ENCODE results near the gene PTPRD.

The PTPRD gene

GRCh38 chr9:8576741-8577140, 2036.1 kb downstream of the PTPRD start:
- DNase-seq (ENCODE audit: low read depth), result no peak

- DNase-seq (ENCODE audit: low read depth), result no peak
Measured at GRCh38 chr9:8574846-8575245, 2038.0 kb downstream of the PTPRD start.

GRCh38 chr9:8572209-8572608, 2040.6 kb downstream of the PTPRD start:
- DNase-seq (ENCODE audit: low read depth), result no peak

GRCh38 chr9:8571643-8572042, 2041.2 kb downstream of the PTPRD start:
- DNase-seq (ENCODE audit: low read depth), result no peak

- DNase-seq (ENCODE audit: low read depth), result no peak
Measured at GRCh38 chr9:8570776-8571175, 2042.0 kb downstream of the PTPRD start.

- DNase-seq (ENCODE audit: low read depth), result no peak
Measured at GRCh38 chr9:8569823-8570222, 2043.0 kb downstream of the PTPRD start.

GRCh38 chr9:8567963-8568579, 2044.7 kb downstream of the PTPRD start:
- no peak for DNase-seq (ENCODE audit: low read depth)

GRCh38 chr9:8564960-8565359, 2047.8 kb downstream of the PTPRD start:
- DNase-seq (ENCODE audit: low read depth), result no peak

- DNase-seq (ENCODE audit: low read depth), result no peak
Measured at GRCh38 chr9:8560560-8561525, 2052.0 kb downstream of the PTPRD start.

- no peak for DNase-seq (ENCODE audit: low read depth)
Measured at GRCh38 chr9:8558176-8558575, 2054.6 kb downstream of the PTPRD start.

GRCh38 chr9:8555762-8556500, 2056.9 kb downstream of the PTPRD start:
- no peak for DNase-seq (ENCODE audit: low read depth)

- DNase-seq (ENCODE audit: low read depth), result no peak
Measured at GRCh38 chr9:8553444-8553843, 2059.4 kb downstream of the PTPRD start.

- DNase-seq (ENCODE audit: low read depth), result no peak
Measured at GRCh38 chr9:8552732-8553131, 2060.1 kb downstream of the PTPRD start.

GRCh38 chr9:8549214-8549613, 2063.6 kb downstream of the PTPRD start:
- no peak for DNase-seq (ENCODE audit: low read depth)

- no peak for DNase-seq (ENCODE audit: low read depth)
Measured at GRCh38 chr9:8543219-8543618, 2069.6 kb downstream of the PTPRD start.

- no peak for DNase-seq (ENCODE audit: low read depth)
Measured at GRCh38 chr9:8542537-8542936, 2070.3 kb downstream of the PTPRD start.

GRCh38 chr9:8539681-8540197, 2073.1 kb downstream of the PTPRD start:
- DNase-seq (ENCODE audit: low read depth), result no peak

GRCh38 chr9:8536845-8537244, 2076.0 kb downstream of the PTPRD start:
- no peak for DNase-seq (ENCODE audit: low read depth)

- DNase-seq (ENCODE audit: low read depth), result no peak
Measured at GRCh38 chr9:8534828-8535227, 2078.0 kb downstream of the PTPRD start.

GRCh38 chr9:8533681-8534080, 2079.1 kb downstream of the PTPRD start:
- no peak for DNase-seq (ENCODE audit: low read depth)

GRCh38 chr9:8531826-8532415, 2080.9 kb downstream of the PTPRD start:
- no peak for DNase-seq (ENCODE audit: low read depth)

- no peak for DNase-seq (ENCODE audit: low read depth)
Measured at GRCh38 chr9:8521112-8521511, 2091.7 kb downstream of the PTPRD start.

All from GM04504 (cell line).